ENCODE data around the gene CYSTM1.

CYSTM1 gene

GRCh38 chr5:140135127-140135526 lies 39.9 kb upstream of the CYSTM1 start:
- H3K4me2 ChIP-seq = peak overlapping the region; percentile 77
- peaks cover 77% of the 10 kb centered on the region for H3K4me1 ChIP-seq
- H3K4me3 ChIP-seq = no peak overlapping the region
- H3K9ac ChIP-seq = no peak overlapping the region
- H3K27me3 ChIP-seq = no peaks in the 10 kb centered on the region
- no peaks in the 10 kb centered on the region for H4K20me1 ChIP-seq
- no peak overlapping the region for H3K27ac ChIP-seq
- no peaks in the 10 kb centered on the region for H3K36me3 ChIP-seq
- H3K9me3 ChIP-seq = no peaks in the 10 kb centered on the region
- no peak for TF ChIP-seq Cebpa-rat (IDR thresholded peaks at IDR 0.05)

GRCh38 chr5:140136624-140137023 lies 38.4 kb upstream of the CYSTM1 start:
- Histone ChIP-seq H3K4me1 (peaks cover 70% of the 10 kb centered on the region), H3K9me3 (no peaks in the 10 kb centered on the region), H4K20me1 (no peaks in the 10 kb centered on the region), H3K9ac (no peak overlapping the region), H3K27ac (peak overlapping the region; percentile 57; the same call in 1 of the 2 replicates), H3K4me3 (no peak overlapping the region), H3K4me2 (peak overlapping the region; percentile 77), H3K36me3 (no peaks in the 10 kb centered on the region), H3K27me3 (no peaks in the 10 kb centered on the region)
- no peak for TF ChIP-seq Cebpa-rat (IDR thresholded peaks at IDR 0.05)

- no peaks in the 10 kb centered on the region for H3K9me3 ChIP-seq
- H3K36me3 ChIP-seq = no peaks in the 10 kb centered on the region
- no peak overlapping the region for H3K27ac ChIP-seq
- H3K4me1 ChIP-seq = peaks cover 44% of the 10 kb centered on the region
- peaks cover 7% of the 10 kb centered on the region for H3K27me3 ChIP-seq
- no peak overlapping the region for H3K9ac ChIP-seq
- H3K4me3 ChIP-seq = no peak overlapping the region
- TF ChIP-seq Cebpa-rat (IDR thresholded peaks at IDR 0.05) = no peak
- peaks cover 13% of the 10 kb centered on the region; the same call in 1 of the 2 replicates for H4K20me1 ChIP-seq
- H3K4me2 ChIP-seq = no peak overlapping the region
Observed at GRCh38 chr5:140140435-140140834, 34.6 kb upstream of the CYSTM1 start.

- Histone ChIP-seq H3K4me2 (no peak overlapping the region), H3K4me1 (peaks cover 44% of the 10 kb centered on the region), H3K9me3 (no peaks in the 10 kb centered on the region), H3K9ac (no peak overlapping the region), H3K27me3 (peaks cover 15% of the 10 kb centered on the region), H3K4me3 (no peak overlapping the region), H3K36me3 (no peaks in the 10 kb centered on the region), H3K27ac (no peak overlapping the region), H4K20me1 (peaks cover 20% of the 10 kb centered on the region)
- TF ChIP-seq Cebpa-rat (IDR thresholded peaks at IDR 0.05) = no peak
Observed at GRCh38 chr5:140141241-140141640, 33.7 kb upstream of the CYSTM1 start.

GRCh38 chr5:140142246-140142645 lies 32.7 kb upstream of the CYSTM1 start:
- Histone ChIP-seq H3K36me3 (no peaks in the 10 kb centered on the region), H3K27ac (no peak overlapping the region), H4K20me1 (peaks cover 29% of the 10 kb centered on the region), H3K4me1 (peaks cover 38% of the 10 kb centered on the region), H3K4me3 (no peak overlapping the region), H3K27me3 (peaks cover 25% of the 10 kb centered on the region), H3K9ac (no peak overlapping the region), H3K4me2 (no peak overlapping the region), H3K9me3 (no peaks in the 10 kb centered on the region)
- no peak for TF ChIP-seq Cebpa-rat (IDR thresholded peaks at IDR 0.05)

- H3K27me3 ChIP-seq = peaks cover 31% of the 10 kb centered on the region
- H3K4me2 ChIP-seq = no peak overlapping the region
- no peaks in the 10 kb centered on the region for H3K36me3 ChIP-seq
- H3K27ac ChIP-seq = no peak overlapping the region
- no peak overlapping the region for H3K4me3 ChIP-seq
- TF ChIP-seq Cebpa-rat (IDR thresholded peaks at IDR 0.05) = no peak
- no peaks in the 10 kb centered on the region for H3K9me3 ChIP-seq
- peaks cover 32% of the 10 kb centered on the region for H3K4me1 ChIP-seq
- H4K20me1 ChIP-seq = peaks cover 36% of the 10 kb centered on the region
- no peak overlapping the region for H3K9ac ChIP-seq
Observed at GRCh38 chr5:140142856-140143255, 32.1 kb upstream of the CYSTM1 start.

- Histone ChIP-seq H3K9me3 (no peaks in the 10 kb centered on the region), H3K27me3 (peaks cover 39% of the 10 kb centered on the region), H4K20me1 (peaks cover 37% of the 10 kb centered on the region), H3K36me3 (no peaks in the 10 kb centered on the region), H3K27ac (no peak overlapping the region), H3K4me3 (no peak overlapping the region), H3K4me1 (peaks cover 24% of the 10 kb centered on the region), H3K9ac (no peak overlapping the region), H3K4me2 (0 out of 2 replicates have a peak overlapping the region, but pooled peaks have one; percentile 12)
- TF ChIP-seq Cebpa-rat (IDR thresholded peaks at IDR 0.05) = no peak
Observed at GRCh38 chr5:140143521-140144258, 31.3 kb upstream of the CYSTM1 start.

- Histone ChIP-seq H3K4me1 (peaks cover 35% of the 10 kb centered on the region), H3K27me3 (peaks cover 40% of the 10 kb centered on the region), H3K9ac (no peak overlapping the region), H3K4me2 (peak overlapping the region; percentile 94), H4K20me1 (peaks cover 37% of the 10 kb centered on the region), H3K36me3 (no peaks in the 10 kb centered on the region), H3K27ac (no peak overlapping the region), H3K9me3 (no peaks in the 10 kb centered on the region), H3K4me3 (no peak overlapping the region)
- no peak for TF ChIP-seq Cebpa-rat (IDR thresholded peaks at IDR 0.05)
Observed at GRCh38 chr5:140145256-140145655, 29.7 kb upstream of the CYSTM1 start.

- no peak for TF ChIP-seq Cebpa-rat (IDR thresholded peaks at IDR 0.05)
- Histone ChIP-seq H4K20me1 (peaks cover 37% of the 10 kb centered on the region), H3K4me2 (peak overlapping the region; percentile 94), H3K36me3 (no peaks in the 10 kb centered on the region), H3K9ac (no peak overlapping the region), H3K9me3 (no peaks in the 10 kb centered on the region), H3K4me3 (peak overlapping the region; percentile 62), H3K27me3 (peaks cover 40% of the 10 kb centered on the region), H3K4me1 (peaks cover 37% of the 10 kb centered on the region), H3K27ac (no peak overlapping the region)
Observed at GRCh38 chr5:140145818-140146522, 29.0 kb upstream of the CYSTM1 start.

- Histone ChIP-seq H4K20me1 (peaks cover 37% of the 10 kb centered on the region), H3K4me2 (peak overlapping the region; percentile 94), H3K4me3 (peak overlapping the region; percentile 62), H3K4me1 (peaks cover 42% of the 10 kb centered on the region), H3K27ac (no peak overlapping the region), H3K9ac (no peak overlapping the region), H3K9me3 (no peaks in the 10 kb centered on the region), H3K27me3 (peaks cover 40% of the 10 kb centered on the region), H3K36me3 (no peaks in the 10 kb centered on the region)
- no peak for TF ChIP-seq Cebpa-rat (IDR thresholded peaks at IDR 0.05)
Observed at GRCh38 chr5:140146523-140146842, 28.5 kb upstream of the CYSTM1 start.
